ENCODE data around the gene FTHL17. TPM values are rescaled to one million over a fixed set of nuclear protein-coding genes. Genes with fewer than 3 reads are reported as not detected.

Gene FTHL17
- total RNA-seq, 3 donors from 2014 or later (not counting 1 experiment from before 2014, with no cell fraction given) = not detected

- Mint-ChIP-seq H3K27me3 (ENCODE audit: low read depth in 2 of 2) (no peaks in the 10 kb centered on the region), H3K4me3 (no peak overlapping the region)
Observed at GRCh38 chrX:31063114-31063513, 8.7 kb downstream of the FTHL17 start.

GRCh38 chrX:31061091-31061490 lies 10.8 kb downstream of the FTHL17 start:
- H3K36me3 Mint-ChIP-seq = no peaks in the 10 kb centered on the region

More at GRCh38 chrX:31063114-31063513, 8.7 kb downstream of the FTHL17 start:
- Mint-ChIP-seq H3K27ac (no peak overlapping the region), H3K4me1 (no peaks in the 10 kb centered on the region), H3K36me3 (no peaks in the 10 kb centered on the region), H3K9me3 (no peaks in the 10 kb centered on the region)
- intact Hi-C loops (cut with micrococcal nuclease) = no loop called here
- Histone ChIP-seq H3K4me3 (ENCODE audit: low read length) (no peak overlapping the region), H3K27ac (ENCODE audit: low read length) (no peak overlapping the region), H3K9me3 (ENCODE audit: control insufficient read depth, insufficient read depth, low read length) (no peaks in the 10 kb centered on the region), H3K4me1 (ENCODE audit: control insufficient read depth, insufficient read depth, low read length) (no peaks in the 10 kb centered on the region), H3K27me3 (ENCODE audit: control insufficient read depth, insufficient read depth, low read length) (no peaks in the 10 kb centered on the region), H3K36me3 (ENCODE audit: control insufficient read depth, insufficient read depth, low read length) (no peaks in the 10 kb centered on the region)
- WGBS (ENCODE audit: insufficient coverage) = no CpG with 5 or more reads among the region's 1 CpG
- no peak for DNase-seq
- TF ChIP-seq CTCF (IDR thresholded peaks at IDR 0.05) = no peak
- no peak for ATAC-seq

GRCh38 chrX:31060016-31060415 lies 11.8 kb downstream of the FTHL17 start:
- Mint-ChIP-seq H3K4me1 (no peaks in the 10 kb centered on the region), H3K36me3 (no peaks in the 10 kb centered on the region), H3K4me3 (no peak overlapping the region), H3K9me3 (peaks cover 0 to 2% of the 10 kb centered on the region in 2 donors), H3K27me3 (ENCODE audit: low read depth in 2 of 2) (no peaks in the 10 kb centered on the region), H3K27ac (no peak overlapping the region)
- H3K36me3 ChIP-seq (ENCODE audit: control insufficient read depth, insufficient read depth, low read length) = no peaks in the 10 kb centered on the region
- no peaks in the 10 kb centered on the region for H3K4me1 ChIP-seq (ENCODE audit: control insufficient read depth, insufficient read depth, low read length)
- intact Hi-C loops (cut with micrococcal nuclease) = no loop called here
- H3K27me3 ChIP-seq (ENCODE audit: control insufficient read depth, insufficient read depth, low read length) = no peaks in the 10 kb centered on the region
- ATAC-seq (no peak), DNase-seq (no peak)
- H3K4me3 ChIP-seq (ENCODE audit: low read length) = no peak overlapping the region
- no peak overlapping the region for H3K27ac ChIP-seq (ENCODE audit: low read length)
- H3K9me3 ChIP-seq (ENCODE audit: control insufficient read depth, insufficient read depth, low read length) = no peaks in the 10 kb centered on the region
- 60% methylated on average over 3 of the region's 4 CpGs for whole genome bisulfite sequencing (ENCODE audit: insufficient coverage)
- TF ChIP-seq CTCF (IDR thresholded peaks at IDR 0.05) = no peak

More at GRCh38 chrX:31061091-31061490, 10.8 kb downstream of the FTHL17 start:
- no peaks in the 10 kb centered on the region for H3K9me3 ChIP-seq (ENCODE audit: control insufficient read depth, insufficient read depth, low read length)
- H3K4me1 ChIP-seq (ENCODE audit: control insufficient read depth, insufficient read depth, low read length) = no peaks in the 10 kb centered on the region
- Mint-ChIP-seq H3K9me3 (no peaks in the 10 kb centered on the region), H3K4me3 (no peak overlapping the region), H3K4me1 (no peaks in the 10 kb centered on the region), H3K27me3 (ENCODE audit: low read depth in 2 of 2) (no peaks in the 10 kb centered on the region), H3K27ac (no peak overlapping the region)
- ATAC-seq (no peak), DNase-seq (no peak)
- no peak overlapping the region for H3K27ac ChIP-seq (ENCODE audit: low read length)
- no peak overlapping the region for H3K4me3 ChIP-seq (ENCODE audit: low read length)
- no peaks in the 10 kb centered on the region for H3K27me3 ChIP-seq (ENCODE audit: control insufficient read depth, insufficient read depth, low read length)
- no peak for TF ChIP-seq CTCF (IDR thresholded peaks at IDR 0.05)
- intact Hi-C loops (cut with micrococcal nuclease) = no loop called here
- 52% methylated on average over 2 of the region's 3 CpGs for WGBS (ENCODE audit: insufficient coverage)
- H3K36me3 ChIP-seq (ENCODE audit: control insufficient read depth, insufficient read depth, low read length) = no peaks in the 10 kb centered on the region

- no peaks in the 10 kb centered on the region for H3K9me3 ChIP-seq (ENCODE audit: control insufficient read depth, insufficient read depth, low read length)
- intact Hi-C loops (cut with micrococcal nuclease) = no loop called here
- Mint-ChIP-seq H3K36me3 (no peaks in the 10 kb centered on the region), H3K9me3 (peaks cover 0 to 2% of the 10 kb centered on the region in 2 donors), H3K27me3 (ENCODE audit: low read depth in 2 of 2) (no peaks in the 10 kb centered on the region), H3K4me3 (no peak overlapping the region), H3K27ac (no peak overlapping the region), H3K4me1 (no peaks in the 10 kb centered on the region)
- ATAC-seq (no peak), DNase-seq (no peak)
- H3K4me3 ChIP-seq (ENCODE audit: low read length) = no peak overlapping the region
- WGBS (ENCODE audit: insufficient coverage) = over 99% methylated on average over 7 of the region's 7 CpGs
- TF ChIP-seq CTCF (IDR thresholded peaks at IDR 0.05) = no peak
- no peaks in the 10 kb centered on the region for H3K4me1 ChIP-seq (ENCODE audit: control insufficient read depth, insufficient read depth, low read length)
- no peak overlapping the region for H3K27ac ChIP-seq (ENCODE audit: low read length)
- H3K27me3 ChIP-seq (ENCODE audit: control insufficient read depth, insufficient read depth, low read length) = no peaks in the 10 kb centered on the region
- H3K36me3 ChIP-seq (ENCODE audit: control insufficient read depth, insufficient read depth, low read length) = no peaks in the 10 kb centered on the region
Observed at GRCh38 chrX:31058284-31058683, 13.6 kb downstream of the FTHL17 start.

Data from natural killer cell (primary cell).